Ovary (tissue), 9 donors: Measurements from ENCODE around the gene LSAMP. TPM values are rescaled to one million over a fixed set of nuclear protein-coding genes. Genes with fewer than 3 reads are reported as not detected.

Experiments
- DNase-seq, 5 donors: peaks; one replicate each; pipeline ENCODE4 v3.0.0-alpha.2; 2019 to 2020
- H3K27ac ChIP-seq, 2 donors: fragments of 200-600 bp; one replicate each; pipeline versions ENCODE4 v1.5.1 to v1.8.0; 2019 to 2022
- H3K27me3 ChIP-seq: fragments of 200-600 bp; one replicate; pipeline ENCODE4 v1.8.0; 2022
- H3K36me3 ChIP-seq: fragments of 200-600 bp; sonication (generic); one replicate; pipeline ENCODE4 v1.5.1; 2019
- H3K4me1 ChIP-seq: one replicate; pipeline ENCODE4 v1.8.1; 2013; ENCODE audit warnings: mild to moderate bottlenecking, moderate library complexity; ENCODE audit not compliant: insufficient read depth
- H3K4me3 ChIP-seq: fragments of 200-600 bp; sonication (generic); one replicate; pipeline ENCODE4 v1.5.1; 2017
- H3K9me3 ChIP-seq, 2 donors: fragments of 200-600 bp in 1 of 2; sonication (generic) in 1 of 2; one replicate each; pipeline versions ENCODE4 v1.5.1 to v1.8.1; 2013 to 2019; ENCODE audit warnings: mild to moderate bottlenecking in 1 of 2, moderate library complexity in 1 of 2
- EP300 ChIP-seq: sonication (generic); formaldehyde crosslinking; IDR thresholded peaks from one replicate; pipeline ENCODE4 v1.6.1; 2017; ENCODE audit warnings: antibody characterized with exemption
- POLR2A ChIP-seq: fragments of 450-650 bp; IDR thresholded peaks from one replicate; pipeline ENCODE4 v1.6.1; 2017; ENCODE audit warnings: antibody characterized with exemption, mild to moderate bottlenecking, moderate library complexity
- WGBS, 3 donors: extraction: QIAGEN DNeasy Blood & Tissue Kit in 1 of 3; methylation state at CpG; one replicate each; pipeline versions ENCODE4 v1.1.5 to v1.1.7; 2013 to 2017; 5-methylcytosine and 5-hydroxymethylcytosine counted together
- intact Hi-C, 4 donors: fragments of 100-400 bp; cut with DNase I; formaldehyde crosslinking; loops; one replicate each; pipeline versions ENCODE4 v1.11.0 to v1.15.1; 2022 to 2023
- polyA plus RNA-seq, 2 donors: library from polyadenylated mRNA; stranded (reverse); fragments of 200-250 nt in 1 of 2; fragments of 350-450 nt in 1 of 2; fragmentation: Illumina TruSeq in 1 of 2; extraction: RNeasy Lipid Tissue Mini Kit (QIAGEN cat#74804) in 1 of 2; gene quantifications; one replicate each; pipeline ENCODE4 v1.2.3, GENCODE V29; 2013 to 2014
- total RNA-seq, 7 donors: library from RNA; depleted of rRNA in 2 of 7; stranded (reverse); fragments of >200 nt in 2 of 7; fragmentation: NEBNext Ultra II Directional in 3 of 7; extraction: Animal tissue kit (Norgen Biotek cat#: 25700) in 3 of 7; gene quantifications; one replicate each; pipeline versions ENCODE4 v1.1.0 to v1.2.4, GENCODE V29; 2016 to 2023
- TF ChIP-seq, protein P1 (sequence below), 3 donors: fragments of 450-650 bp in 2 of 3; fragments of 200-600 bp in 1 of 3; IDR thresholded peaks; one replicate each; pipeline versions ENCODE4 v1.5.1 to v1.8.0; 2016 to 2022; ENCODE audit warnings: antibody characterized with exemption in 3 of 3, mild to moderate bottlenecking in 1 of 3
- donor health status: DM: no; HTN: no; CAD: no; lungs with moderate emphysema.
- donor health status: DM: no; HTN: no; CAD: no.
- donor health status: Bipolar disorder and iron deficiency.
- donor health status: DM: yes; HTN: yes; CAD: no.
- donor health status: DM: no; HTN: no; CAD: no.
- donor health status: DM: yes; HTN: yes; CAD: no.

Gene LSAMP
- total and polyA plus RNA-seq, 9 donors = 1.1 to 13.0 (median 5.4) TPM

GRCh38 chr3:116464276-116464798, 19.1 kb upstream of the LSAMP start:
- TF ChIP-seq, protein P1, sequence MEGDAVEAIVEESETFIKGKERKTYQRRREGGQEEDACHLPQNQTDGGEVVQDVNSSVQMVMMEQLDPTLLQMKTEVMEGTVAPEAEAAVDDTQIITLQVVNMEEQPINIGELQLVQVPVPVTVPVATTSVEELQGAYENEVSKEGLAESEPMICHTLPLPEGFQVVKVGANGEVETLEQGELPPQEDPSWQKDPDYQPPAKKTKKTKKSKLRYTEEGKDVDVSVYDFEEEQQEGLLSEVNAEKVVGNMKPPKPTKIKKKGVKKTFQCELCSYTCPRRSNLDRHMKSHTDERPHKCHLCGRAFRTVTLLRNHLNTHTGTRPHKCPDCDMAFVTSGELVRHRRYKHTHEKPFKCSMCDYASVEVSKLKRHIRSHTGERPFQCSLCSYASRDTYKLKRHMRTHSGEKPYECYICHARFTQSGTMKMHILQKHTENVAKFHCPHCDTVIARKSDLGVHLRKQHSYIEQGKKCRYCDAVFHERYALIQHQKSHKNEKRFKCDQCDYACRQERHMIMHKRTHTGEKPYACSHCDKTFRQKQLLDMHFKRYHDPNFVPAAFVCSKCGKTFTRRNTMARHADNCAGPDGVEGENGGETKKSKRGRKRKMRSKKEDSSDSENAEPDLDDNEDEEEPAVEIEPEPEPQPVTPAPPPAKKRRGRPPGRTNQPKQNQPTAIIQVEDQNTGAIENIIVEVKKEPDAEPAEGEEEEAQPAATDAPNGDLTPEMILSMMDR (IDR thresholded peaks at IDR 0.05) = no peak
- TF ChIP-seq EP300 = no peak
- TF ChIP-seq POLR2A = no peak
- Histone ChIP-seq H3K27me3 (no peaks in the 10 kb centered on the region), H3K9me3 (no peaks in the 10 kb centered on the region), H3K27ac (no peak overlapping the region), H3K4me1 (no peaks in the 10 kb centered on the region), H3K36me3 (no peaks in the 10 kb centered on the region), H3K4me3 (no peak overlapping the region)
- intact Hi-C loops = no loop called here
- no peak for DNase-seq
- WGBS, 3 donors = 19 to 45% (median 27%) methylated on average over 1 of the region's 1 CpG

DNA sequence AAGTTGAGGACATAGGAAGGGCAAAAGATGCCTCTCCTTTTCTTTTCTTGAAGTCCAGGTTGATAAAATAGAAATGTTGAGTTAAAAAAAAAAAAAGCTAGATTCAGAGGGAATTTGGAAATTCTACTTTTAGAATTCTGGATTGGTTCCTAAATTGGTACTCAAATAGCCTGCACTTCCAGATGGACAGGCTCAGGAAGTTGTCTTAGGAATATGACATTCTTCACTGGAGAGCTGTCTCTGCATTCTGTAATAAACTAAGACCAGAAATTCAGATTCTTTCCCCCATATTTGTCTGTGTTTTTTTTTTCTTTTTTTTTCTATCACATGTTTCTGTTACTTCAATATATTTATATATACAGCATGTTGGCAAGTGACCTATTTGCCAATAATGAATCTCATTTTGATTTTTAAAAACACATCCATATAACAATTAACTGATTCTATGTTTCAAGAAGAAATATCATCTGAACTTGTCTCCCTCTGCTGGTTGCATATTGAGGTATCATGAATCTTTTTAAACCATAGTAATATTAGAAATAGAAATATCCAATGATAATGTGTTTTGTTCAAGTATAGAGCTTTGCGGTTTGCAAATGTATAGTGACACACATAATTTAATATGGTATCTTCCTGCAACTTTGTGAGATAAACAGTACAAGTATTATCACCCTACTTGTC, 8.5 kb upstream of the LSAMP start:
- Histone ChIP-seq H3K27me3 (no peaks in the 10 kb centered on the region), H3K4me1 (no peaks in the 10 kb centered on the region), H3K4me3 (no peak overlapping the region), H3K9me3 (no peaks in the 10 kb centered on the region), H3K36me3 (no peaks in the 10 kb centered on the region), H3K27ac (no peak overlapping the region)
- intact Hi-C loops = no loop called here
- DNase-seq = no peak
- no peak for TF ChIP-seq POLR2A
- no peak for TF ChIP-seq EP300
- TF ChIP-seq, protein P1 (IDR thresholded peaks at IDR 0.05) = no peak
- WGBS, 3 donors = 24 to 56% (median 32%) methylated on average over 1 of the region's 1 CpG

- H3K27me3 ChIP-seq = no peaks in the 10 kb centered on the region
- no peak overlapping the region for H3K27ac ChIP-seq
- TF ChIP-seq POLR2A (no peak), EP300 (no peak)
- TF ChIP-seq, protein P1 (IDR thresholded peaks at IDR 0.05) = no peak
- intact Hi-C loops = no loop called here
- DNase-seq = no peak
- no peaks in the 10 kb centered on the region for H3K36me3 ChIP-seq
- H3K4me1 ChIP-seq = no peaks in the 10 kb centered on the region
- WGBS, 3 donors = 46 to 54% (median 47%) methylated on average over 3 of the region's 3 CpGs
- H3K4me3 ChIP-seq = no peak overlapping the region
- no peaks in the 10 kb centered on the region for H3K9me3 ChIP-seq
These were observed 4.5 kb upstream of the LSAMP start for GRCh38 chr3:116449546-116450350.

- no peak for TF ChIP-seq POLR2A
- no peak for TF ChIP-seq EP300
- TF ChIP-seq, protein P1 (IDR thresholded peaks at IDR 0.05) = no peak
- no peak for DNase-seq
- WGBS, 3 donors = 41 to 53% (median 49%) methylated on average over 2 of the region's 2 CpGs
- no peaks in the 10 kb centered on the region for H3K27me3 ChIP-seq
- no peaks in the 10 kb centered on the region for H3K9me3 ChIP-seq
- H3K36me3 ChIP-seq = no peaks in the 10 kb centered on the region
- no peak overlapping the region for H3K27ac ChIP-seq
- H3K4me3 ChIP-seq = no peak overlapping the region
- intact Hi-C loops = no loop called here
- no peaks in the 10 kb centered on the region for H3K4me1 ChIP-seq
These were observed 703 bp upstream of the LSAMP start for GRCh38 chr3:116445990-116446389.
